ENCODE results near the gene ADGRB2.

- no peak for TF ChIP-seq POLR2AphosphoS5 (IDR thresholded peaks at IDR 0.05; ENCODE audit: low read depth, low read length)
- no peak for TF ChIP-seq CTCF (IDR thresholded peaks at IDR 0.05)
- no peak for TF ChIP-seq REST (IDR thresholded peaks at IDR 0.05; ENCODE audit: insufficient read depth in 1 of 2, low read depth in 2 of 2, low read length in 1 of 2)
- TF ChIP-seq SIN3A (IDR thresholded peaks at IDR 0.05; ENCODE audit: borderline replicate concordance, insufficient read depth, low read depth, low read length): no peak
Measured at GRCh38 chr1:31781756-31782371, 17.7 kb upstream of the ADGRB2 start.
